GM12891 (cell line): ENCODE data around the gene SPECC1.

Experiments used
- POLR2A ChIP-seq: IDR thresholded peaks from 2 replicates; pipeline ENCODE4 v1.6.1; 2011; ENCODE audit warnings: low read depth, low read length, control low read depth
- POLR2AphosphoS5 ChIP-seq: IDR thresholded peaks from 2 replicates; pipeline ENCODE4 v1.6.1; 2011; ENCODE audit warnings: low read depth, low read length, control low read depth
- TAF1 ChIP-seq: IDR thresholded peaks from 2 replicates; pipeline ENCODE4 v1.6.1; 2011; ENCODE audit warnings: low read depth, low read length, control low read depth

DNA sequence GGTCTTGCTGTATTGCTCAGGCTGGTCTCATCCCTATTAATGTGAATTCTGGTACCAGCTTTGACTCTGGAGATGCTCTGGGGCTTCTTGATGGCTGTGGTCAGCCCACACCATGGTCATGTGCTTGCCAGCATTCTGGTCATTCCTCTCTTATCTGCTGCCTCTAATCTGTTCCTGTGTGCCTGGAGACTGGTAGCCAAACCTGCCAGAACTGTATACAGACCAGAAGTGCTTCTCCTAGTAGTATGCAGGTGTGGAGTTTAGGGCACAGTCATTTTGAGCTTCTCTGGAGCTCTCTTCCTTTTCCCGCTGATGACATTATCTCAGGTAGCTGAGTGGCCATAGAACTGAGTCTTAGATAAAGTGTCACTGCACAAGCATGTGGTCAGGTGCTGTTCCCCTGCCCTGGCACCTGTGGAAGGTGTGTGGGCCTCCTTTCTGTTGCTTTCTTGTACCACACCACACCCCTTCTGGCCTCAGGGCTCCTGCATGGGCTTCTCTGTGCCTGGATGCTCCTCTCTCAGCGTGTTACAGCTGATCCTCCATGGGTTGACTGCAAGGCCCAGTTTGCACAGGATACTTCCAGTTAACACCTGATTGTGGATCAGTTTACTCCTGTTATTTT lies 162.7 kb downstream of the SPECC1 start:
- no peak for TF ChIP-seq POLR2A
- TF ChIP-seq POLR2AphosphoS5, result no peak
- TF ChIP-seq TAF1, result no peak
